Measurements from ENCODE around the gene TACC2. TPM values are rescaled to one million over a fixed set of nuclear protein-coding genes. Genes with fewer than 3 reads are reported as not detected.
A peak's percentile ranks its signal among the peaks of the same experiment; 100 is the strongest.

Gene TACC2
- total and polyA plus RNA-seq, 4 donors, result 43.3 to 309 (median 127) TPM

DNA sequence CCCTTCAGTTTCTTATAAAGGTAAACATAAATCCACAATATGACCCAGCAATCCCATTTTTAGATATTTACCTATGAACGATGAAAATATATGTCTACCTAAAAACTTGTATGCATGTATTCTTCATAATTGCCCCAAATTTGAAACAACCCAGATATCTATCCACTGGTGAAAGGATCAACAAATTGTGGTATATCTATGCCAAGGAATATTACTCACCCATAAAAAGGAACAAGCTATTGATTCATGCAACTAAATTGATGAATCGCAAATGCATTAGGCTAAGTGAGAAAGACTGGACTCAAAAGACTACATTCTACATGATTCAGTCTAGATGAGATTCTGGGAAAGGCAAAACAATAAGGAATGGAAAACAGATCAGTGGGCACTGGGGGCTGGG, 156.2 kb downstream of the TACC2 start:
- no peak overlapping the region for H3K9ac ChIP-seq (ENCODE audit: insufficient read depth in 1 of 2, low read length in 2 of 2)
- no peak for DNase-seq
- H3K27me3 ChIP-seq (ENCODE audit: control insufficient read depth in 3 of 3, insufficient read depth in 3 of 3, low read length in 2 of 3), result no peaks in the 10 kb centered on the region
- peaks cover 0 to 11% (median 0%) of the 10 kb centered on the region in 4 donors for H3K36me3 ChIP-seq (ENCODE audit: control insufficient read depth in 4 of 4, insufficient read depth in 4 of 4, low read length in 4 of 4)
- peaks cover 6 to 35% (median 23%) of the 10 kb centered on the region in 5 donors for H3K4me1 ChIP-seq (ENCODE audit: control insufficient read depth in 5 of 5, insufficient read depth in 5 of 5, low read length in 5 of 5)
- no peak overlapping the region for H3K4me3 ChIP-seq
- 97 to 98% methylated on average over 2 of the region's 2 CpGs for WGBS, 2 donors
- no peaks in the 10 kb centered on the region for H3K9me3 ChIP-seq (ENCODE audit: control insufficient read depth in 4 of 4, insufficient read depth in 3 of 4, low read length in 3 of 4)
- no peak for ATAC-seq (ENCODE audit: insufficient read depth, low FRiP score)
- TF ChIP-seq, protein P1, sequence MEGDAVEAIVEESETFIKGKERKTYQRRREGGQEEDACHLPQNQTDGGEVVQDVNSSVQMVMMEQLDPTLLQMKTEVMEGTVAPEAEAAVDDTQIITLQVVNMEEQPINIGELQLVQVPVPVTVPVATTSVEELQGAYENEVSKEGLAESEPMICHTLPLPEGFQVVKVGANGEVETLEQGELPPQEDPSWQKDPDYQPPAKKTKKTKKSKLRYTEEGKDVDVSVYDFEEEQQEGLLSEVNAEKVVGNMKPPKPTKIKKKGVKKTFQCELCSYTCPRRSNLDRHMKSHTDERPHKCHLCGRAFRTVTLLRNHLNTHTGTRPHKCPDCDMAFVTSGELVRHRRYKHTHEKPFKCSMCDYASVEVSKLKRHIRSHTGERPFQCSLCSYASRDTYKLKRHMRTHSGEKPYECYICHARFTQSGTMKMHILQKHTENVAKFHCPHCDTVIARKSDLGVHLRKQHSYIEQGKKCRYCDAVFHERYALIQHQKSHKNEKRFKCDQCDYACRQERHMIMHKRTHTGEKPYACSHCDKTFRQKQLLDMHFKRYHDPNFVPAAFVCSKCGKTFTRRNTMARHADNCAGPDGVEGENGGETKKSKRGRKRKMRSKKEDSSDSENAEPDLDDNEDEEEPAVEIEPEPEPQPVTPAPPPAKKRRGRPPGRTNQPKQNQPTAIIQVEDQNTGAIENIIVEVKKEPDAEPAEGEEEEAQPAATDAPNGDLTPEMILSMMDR (IDR thresholded peaks at IDR 0.05; ENCODE audit: control extremely low read depth, extremely low read depth), result no peak
- no peak overlapping the region for H3K27ac ChIP-seq (ENCODE audit: low read depth in 1 of 2, low read length in 1 of 2)

DNA sequence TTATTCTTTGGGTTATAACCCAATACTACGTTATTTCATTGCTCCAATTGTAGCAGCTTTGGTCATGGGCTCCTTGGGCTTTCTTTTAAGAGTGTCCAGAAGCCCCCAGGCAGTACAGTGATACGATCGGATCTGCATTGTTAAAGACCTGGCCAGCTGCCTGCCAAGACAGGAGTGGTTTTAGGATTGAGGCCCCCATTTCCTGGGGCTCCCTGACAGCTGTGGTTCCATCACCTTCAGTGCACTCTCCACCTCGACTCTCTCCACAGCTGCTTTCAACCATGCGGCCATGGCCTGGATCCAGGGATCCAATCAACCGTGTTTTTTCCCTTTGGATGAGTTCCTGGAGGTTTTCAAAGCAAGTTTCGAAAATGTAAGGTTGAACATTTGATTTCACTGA, 158.7 kb downstream of the TACC2 start:
- TF ChIP-seq, protein P1 (IDR thresholded peaks at IDR 0.05; ENCODE audit: control extremely low read depth, extremely low read depth), result no peak
- Histone ChIP-seq H3K36me3 (ENCODE audit: control insufficient read depth in 4 of 4, insufficient read depth in 4 of 4, low read length in 4 of 4) (peaks cover 0 to 11% (median 0%) of the 10 kb centered on the region in 4 donors), H3K4me1 (ENCODE audit: control insufficient read depth in 5 of 5, insufficient read depth in 5 of 5, low read length in 5 of 5) (peaks cover 6 to 23% (median 13%) of the 10 kb centered on the region in 5 donors), H3K27me3 (ENCODE audit: control insufficient read depth in 3 of 3, insufficient read depth in 3 of 3, low read length in 2 of 3) (no peaks in the 10 kb centered on the region), H3K27ac (ENCODE audit: low read depth in 1 of 2, low read length in 1 of 2) (peak overlapping the region; percentile 16 to 28), H3K9ac (ENCODE audit: insufficient read depth in 1 of 2, low read length in 2 of 2) (no peak overlapping the region), H3K4me3 (no peak overlapping the region), H3K9me3 (ENCODE audit: control insufficient read depth in 4 of 4, insufficient read depth in 3 of 4, low read length in 3 of 4) (no peaks in the 10 kb centered on the region)
- DNase-seq (no peak), ATAC-seq (ENCODE audit: insufficient read depth, low FRiP score) (no peak)
- WGBS, 2 donors, result 72 to 74% methylated on average over 7 of the region's 7 CpGs

DNA sequence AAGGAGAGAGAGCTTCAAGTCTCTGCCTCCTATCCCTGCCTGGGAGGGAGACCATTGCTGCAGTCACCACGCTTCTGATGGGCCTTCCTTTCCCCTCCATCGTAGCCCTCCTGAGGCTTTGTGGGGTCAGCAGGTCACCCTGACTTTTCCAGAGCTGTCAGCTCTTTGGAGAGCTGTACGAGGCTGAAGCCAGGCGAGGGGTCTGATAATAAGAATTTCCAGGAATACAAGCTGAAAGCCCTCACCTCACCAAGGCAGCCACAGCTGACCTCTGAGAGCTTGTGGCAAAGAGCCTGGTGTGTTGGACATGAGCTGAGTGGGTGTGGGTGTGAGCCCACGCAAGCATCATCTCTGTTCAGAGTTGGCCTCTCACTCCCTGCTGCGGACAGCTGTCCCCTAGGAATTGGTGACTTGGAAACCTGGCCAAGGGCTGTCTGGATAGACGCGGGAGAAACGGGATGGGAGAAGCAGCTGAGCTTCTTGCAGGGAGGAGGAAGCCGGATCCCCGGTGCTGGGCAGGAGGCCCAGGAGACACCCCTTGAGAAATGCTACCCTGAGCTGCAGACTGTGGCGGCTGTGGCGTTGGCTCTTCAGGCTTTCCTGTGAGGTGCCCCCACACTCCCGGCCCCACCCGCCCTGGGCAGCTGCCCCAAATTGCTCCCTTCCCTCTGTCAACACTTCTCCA, 160.1 kb downstream of the TACC2 start:
- Histone ChIP-seq H3K36me3 (ENCODE audit: control insufficient read depth in 4 of 4, insufficient read depth in 4 of 4, low read length in 4 of 4) (peaks cover 0 to 14% (median 0%) of the 10 kb centered on the region in 4 donors), H3K9me3 (ENCODE audit: control insufficient read depth in 4 of 4, insufficient read depth in 3 of 4, low read length in 3 of 4) (no peaks in the 10 kb centered on the region), H3K4me3 (no peak overlapping the region), H3K9ac (ENCODE audit: insufficient read depth in 1 of 2, low read length in 2 of 2) (no peak overlapping the region), H3K4me1 (ENCODE audit: control insufficient read depth in 5 of 5, insufficient read depth in 5 of 5, low read length in 5 of 5) (peaks cover 6 to 23% (median 9%) of the 10 kb centered on the region in 5 donors), H3K27me3 (ENCODE audit: control insufficient read depth in 3 of 3, insufficient read depth in 3 of 3, low read length in 2 of 3) (no peaks in the 10 kb centered on the region), H3K27ac (ENCODE audit: low read depth in 1 of 2, low read length in 1 of 2) (peak overlapping the region; percentile 57 to 61)
- DNase-seq, result peak; percentile 65 to 75 (median 69)
- WGBS, 2 donors, result 36 to 60% methylated on average over 15 of the region's 15 CpGs
- peak; percentile 9 for ATAC-seq (ENCODE audit: insufficient read depth, low FRiP score)
- TF ChIP-seq, protein P1 (IDR thresholded peaks at IDR 0.05; ENCODE audit: control extremely low read depth, extremely low read depth), result no peak

Data from lung (tissue), 12 donors.